HG03103 (cell line): Measurements from ENCODE around the gene CDH4.

ENCODE experiments used
- ATAC-seq: cut with Tn5 transposase; IDR thresholded peaks from one replicate; pipeline ENCODE4 v1.9.1; 2021; ENCODE audit warnings: low read depth; ENCODE audit not compliant: unreplicated experiment

Gene CDH4

DNA sequence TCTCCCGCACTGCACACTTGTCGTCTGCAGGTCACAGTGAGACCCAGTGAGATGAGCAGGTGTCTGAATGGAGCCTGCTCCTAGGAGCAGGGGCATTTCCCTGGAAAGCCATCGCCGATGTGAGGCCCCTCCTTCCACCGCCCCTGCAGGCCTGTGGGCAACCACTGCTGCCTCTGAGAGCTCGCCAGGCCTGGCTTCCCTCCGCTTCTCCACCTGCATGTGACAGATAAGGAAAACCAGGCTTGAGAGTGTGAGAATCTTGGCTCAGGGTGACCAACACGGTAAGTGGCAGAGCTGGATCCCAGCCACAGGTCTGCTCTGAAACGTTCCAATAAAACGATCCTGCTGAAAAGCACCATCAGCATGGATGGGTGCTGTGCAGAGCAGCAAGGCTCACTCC, 332.8 kb downstream of the CDH4 start:
- no peak for ATAC-seq

DNA sequence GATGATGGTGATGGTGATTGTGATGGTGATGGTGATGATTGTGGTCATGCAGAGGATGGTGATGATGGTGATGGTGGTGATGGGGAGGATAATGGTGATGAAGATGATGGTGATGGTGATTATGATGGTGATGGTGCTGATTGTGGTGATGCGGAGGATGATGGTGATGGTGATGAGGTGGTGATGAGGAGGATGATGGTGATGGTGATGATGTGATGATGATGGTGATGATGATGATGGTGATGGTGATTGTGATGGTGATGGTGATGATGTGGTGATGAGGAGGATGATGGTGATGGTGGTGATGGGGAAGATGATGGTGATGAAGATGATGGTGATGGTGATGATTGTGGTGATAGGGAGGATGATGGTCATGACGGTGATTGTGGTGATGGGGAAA, 333.7 kb downstream of the CDH4 start:
- ATAC-seq = no peak

DNA sequence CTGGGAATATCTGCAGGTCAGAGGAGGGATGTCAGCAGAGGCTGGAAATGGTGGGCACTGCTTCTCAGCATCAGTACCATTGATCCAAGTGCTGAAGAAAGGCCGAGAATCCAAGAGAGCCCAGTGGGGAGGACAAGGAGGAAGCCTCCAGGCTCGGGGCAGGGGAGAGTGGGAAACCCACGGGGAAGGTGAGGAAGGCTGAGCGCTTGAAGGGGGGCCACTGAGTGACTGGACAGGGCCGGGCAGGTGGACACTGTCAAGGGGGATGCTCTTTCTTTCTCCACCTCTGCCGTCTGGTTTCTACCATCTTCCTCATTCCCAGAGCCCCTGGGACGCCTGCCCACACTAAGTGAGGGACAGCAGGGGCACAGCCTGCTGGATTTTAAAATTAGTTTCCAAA, 335.0 kb downstream of the CDH4 start:
- no peak for ATAC-seq

DNA sequence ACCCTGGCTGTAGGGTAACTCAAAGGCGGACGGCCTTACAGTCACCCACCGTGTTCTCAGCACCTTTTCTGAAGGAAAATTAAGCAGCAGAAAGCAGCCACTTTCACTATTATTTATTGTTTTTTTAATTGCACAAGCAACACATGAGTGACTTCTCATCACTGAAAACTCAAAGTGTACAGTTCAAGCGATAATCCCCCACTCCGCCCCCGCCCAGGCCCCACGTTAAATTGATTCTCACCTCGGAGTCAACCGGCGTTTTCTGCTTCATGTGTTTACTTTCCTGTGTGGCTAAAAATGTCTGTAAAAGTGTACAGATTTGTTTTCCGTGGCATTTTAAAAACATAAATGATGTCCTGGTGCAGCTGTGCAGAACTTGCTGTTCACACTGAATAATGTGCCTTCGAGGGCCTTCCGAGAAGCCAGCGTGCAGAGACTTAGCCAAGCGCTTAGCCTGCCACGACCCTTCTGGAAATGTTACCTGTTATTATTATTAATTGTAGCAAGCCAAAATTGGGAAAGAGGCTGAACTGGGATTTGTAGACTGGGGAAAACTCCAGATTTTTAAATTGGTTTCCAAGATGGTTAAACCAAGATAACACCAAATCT, 335.7 kb downstream of the CDH4 start:
- no peak for ATAC-seq

DNA sequence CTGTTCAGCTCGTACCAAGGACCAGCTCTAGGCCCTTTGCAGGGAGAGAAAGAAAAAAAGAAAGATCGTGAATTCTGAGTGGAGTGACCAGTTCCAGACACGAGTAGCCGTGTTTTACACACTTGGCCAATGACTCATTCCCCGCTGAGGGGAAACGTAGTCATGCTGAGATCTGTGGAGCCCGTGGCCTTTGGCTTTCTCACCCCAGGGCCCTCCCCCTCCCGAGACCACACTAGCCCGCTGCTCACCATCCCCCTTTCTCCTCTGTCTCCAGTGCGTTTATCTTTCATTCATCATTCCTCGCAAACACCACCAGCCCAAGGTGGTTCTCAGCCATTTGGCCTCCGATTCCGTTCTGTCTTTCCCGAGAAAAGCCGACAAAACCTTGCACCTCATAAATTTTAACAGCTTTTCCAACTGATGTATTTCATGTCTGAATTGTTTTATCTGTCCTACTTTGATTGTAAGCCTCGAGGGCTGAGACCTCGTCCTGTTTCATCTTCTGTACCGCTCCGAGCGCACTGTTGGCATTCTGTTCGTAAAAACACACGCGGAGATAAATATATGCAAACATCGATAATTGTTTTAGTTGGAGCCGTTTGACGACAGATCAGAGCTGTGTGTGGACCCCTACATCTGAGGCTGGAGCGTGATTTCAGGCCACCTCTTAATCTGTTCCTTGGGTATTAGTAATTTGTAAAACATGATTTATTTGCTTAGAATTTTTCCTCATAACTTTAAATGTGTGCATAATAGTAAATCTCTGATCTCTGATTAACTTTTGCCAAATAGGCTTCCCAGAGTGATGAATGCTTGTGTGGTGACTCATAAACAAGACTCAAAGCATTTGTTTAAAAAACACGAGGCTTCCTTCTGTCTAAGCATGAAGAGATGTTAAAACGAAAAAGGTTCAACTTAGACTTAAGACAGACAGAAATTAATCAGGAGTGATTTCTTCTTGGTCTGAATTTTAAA, 336.6 kb downstream of the CDH4 start:
- no peak for ATAC-seq

DNA sequence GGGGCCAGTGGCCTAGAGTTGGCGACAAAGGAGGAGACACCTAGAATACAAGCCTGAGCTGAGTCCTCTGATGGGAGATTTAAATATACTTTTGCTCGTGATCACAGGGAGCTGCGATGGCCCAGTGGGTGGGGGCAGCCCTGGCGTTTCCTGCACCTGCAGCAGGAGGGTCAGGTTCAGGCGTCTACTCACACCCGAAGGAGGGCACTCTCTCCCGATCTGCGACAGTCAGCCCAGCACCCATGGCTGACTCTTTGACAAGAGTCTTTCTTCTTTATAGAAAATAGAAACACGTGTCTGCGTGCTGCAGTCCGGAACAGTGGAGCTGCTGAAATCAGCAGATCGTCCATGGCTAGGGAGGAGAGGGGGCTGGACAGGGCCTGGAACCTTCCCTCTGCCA, 338.2 kb downstream of the CDH4 start:
- no peak for ATAC-seq

DNA sequence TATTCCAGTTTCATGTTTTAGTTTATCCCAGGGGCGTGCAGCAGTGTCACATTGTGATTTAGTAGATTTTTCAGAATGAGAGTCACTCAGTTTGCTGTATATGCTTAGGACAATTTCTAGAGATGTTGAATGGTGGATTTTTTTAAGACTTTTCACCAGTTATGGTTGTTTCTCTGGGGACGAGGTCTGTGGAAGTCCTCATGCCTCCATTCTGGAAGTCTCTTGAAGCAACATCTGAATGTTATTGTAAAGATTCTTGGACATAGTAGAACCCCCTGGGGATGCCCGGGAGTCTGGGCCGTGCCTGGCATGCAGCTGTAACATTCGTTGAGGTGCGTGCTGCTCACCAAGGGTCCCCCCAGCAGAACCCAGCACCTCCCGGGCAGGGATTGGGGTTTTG, 341.5 kb downstream of the CDH4 start:
- no peak for ATAC-seq

DNA sequence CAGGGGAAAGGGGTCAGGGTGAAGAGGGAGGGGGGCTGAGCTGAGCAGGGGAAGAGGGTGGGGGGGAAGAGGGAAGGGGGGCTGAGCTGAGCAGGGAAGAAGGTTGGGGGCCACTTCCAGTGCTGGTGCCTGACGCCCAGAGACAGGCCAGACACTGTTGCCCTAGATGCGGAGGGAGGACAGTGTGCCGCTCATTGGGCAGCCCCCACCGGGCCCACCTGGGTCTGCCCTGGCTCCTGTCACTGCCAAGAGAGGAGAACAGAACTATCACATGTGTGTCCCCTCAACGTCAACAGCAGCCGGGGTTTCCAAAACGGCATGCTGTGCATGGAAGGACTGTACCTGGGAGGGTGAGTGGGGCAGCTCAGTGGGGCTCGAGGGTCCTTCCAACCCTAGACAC, 342.1 kb downstream of the CDH4 start:
- ATAC-seq = no peak

DNA sequence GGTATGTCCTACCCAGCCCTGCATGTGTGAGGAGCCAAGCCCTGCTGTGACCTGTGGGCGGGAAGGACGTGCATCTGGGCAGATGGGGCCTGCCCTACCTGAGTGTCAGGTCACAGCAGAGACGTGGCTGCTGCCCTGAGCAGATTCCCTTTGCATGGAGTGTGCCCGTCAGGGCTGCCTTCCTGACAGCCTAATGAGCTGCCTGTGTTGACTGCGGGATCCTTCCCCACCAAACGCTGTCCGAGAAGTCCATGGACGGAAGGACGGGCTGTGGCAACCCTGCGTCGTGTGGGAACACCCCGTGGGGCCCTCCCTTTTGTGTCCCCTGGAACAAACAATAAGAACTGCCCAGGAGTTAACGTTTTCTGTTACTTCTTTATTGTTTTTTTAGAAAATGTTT, 343.2 kb downstream of the CDH4 start:
- ATAC-seq = no peak

DNA sequence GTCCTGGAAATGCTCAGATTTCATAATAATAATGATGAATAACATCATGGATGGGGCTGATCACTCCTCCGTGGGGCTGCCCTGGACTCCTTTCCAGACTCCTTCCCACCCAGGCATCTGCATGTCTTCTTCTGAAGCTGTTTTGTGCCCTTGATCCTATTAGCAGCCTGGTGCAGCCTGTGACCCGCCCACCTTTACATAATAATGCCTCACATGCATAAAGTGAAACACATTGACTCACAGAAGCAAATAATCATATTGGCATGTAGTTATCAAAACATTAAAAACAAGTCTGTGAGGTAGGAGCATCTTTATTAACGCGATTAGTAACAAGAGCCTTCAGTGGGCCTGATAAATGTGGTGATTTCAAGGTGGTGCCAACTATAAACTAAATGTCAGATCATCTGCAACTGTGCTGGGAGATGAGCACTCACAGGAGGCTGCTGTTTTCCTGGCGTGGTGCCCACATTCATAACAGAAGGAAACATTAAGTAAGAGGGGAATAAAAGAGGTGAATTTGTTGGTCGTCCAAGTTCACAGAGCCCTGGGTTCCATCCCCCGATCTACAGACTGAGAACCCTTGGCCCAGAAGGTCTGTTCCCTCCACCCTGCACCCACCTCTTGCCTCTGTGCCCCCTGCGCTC, 344.7 kb downstream of the CDH4 start:
- no peak for ATAC-seq

DNA sequence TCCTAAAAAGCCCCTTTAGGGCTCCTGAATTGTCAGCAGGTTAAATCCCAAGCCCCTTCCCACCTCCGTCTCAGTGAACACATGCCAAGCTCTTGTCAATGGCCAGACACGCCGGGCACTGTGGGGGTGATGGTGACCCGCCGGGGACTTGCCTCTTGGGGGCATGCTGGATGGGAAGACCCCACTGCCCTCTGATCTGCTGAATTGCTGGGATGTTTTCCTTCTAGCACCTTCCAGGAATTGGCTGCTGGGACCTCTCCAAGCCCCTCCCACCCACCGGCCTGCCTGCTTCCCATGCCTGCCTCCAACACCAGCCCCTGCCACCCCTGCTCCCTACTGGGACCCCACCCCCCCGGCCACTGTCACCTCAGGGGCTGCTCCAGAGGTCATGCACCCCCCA, 345.9 kb downstream of the CDH4 start:
- ATAC-seq = no peak

DNA sequence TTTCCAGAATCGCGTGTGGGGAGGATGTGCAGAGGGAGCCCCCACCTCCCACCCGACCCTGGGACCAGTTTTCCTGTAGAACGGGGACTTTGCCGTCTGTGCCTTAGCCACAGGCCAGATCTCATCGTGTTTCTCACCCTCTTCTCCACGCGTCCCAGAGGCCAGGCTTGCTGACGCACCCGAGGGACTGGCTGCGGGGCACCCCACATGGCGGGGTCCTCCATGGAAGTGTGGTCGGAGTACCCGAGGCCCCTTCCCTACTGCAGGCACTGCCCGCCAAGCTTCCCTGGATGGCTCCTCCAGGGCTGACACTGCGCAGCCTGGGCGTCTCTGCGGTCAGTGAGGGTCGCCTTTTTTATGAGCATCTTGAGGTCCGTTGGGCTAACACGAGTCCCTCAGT, 346.5 kb downstream of the CDH4 start:
- ATAC-seq = no peak

DNA sequence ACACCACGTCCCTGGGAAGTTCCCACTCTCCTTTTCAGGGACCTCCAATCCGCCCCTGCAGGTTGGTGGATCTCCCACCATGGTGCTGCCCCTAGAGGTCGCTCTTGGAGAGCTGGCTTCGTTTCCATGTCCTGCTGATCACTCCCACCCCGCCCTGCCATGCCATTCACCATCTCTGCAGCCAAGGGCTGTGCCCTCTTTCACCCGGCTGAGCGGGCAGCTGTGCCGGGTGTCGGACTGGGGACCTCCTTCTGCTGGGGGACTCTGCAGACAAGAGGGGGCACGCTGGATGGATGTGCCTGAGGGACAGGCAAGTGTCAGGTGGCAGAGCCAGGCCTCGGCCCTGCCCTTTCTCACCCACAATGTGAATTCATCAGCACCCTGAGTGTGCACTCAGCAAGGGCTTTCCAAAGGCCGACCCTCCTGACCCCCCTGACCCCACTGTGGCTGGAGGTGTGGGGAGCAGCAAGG, 347.0 kb downstream of the CDH4 start:
- ATAC-seq = no peak

DNA sequence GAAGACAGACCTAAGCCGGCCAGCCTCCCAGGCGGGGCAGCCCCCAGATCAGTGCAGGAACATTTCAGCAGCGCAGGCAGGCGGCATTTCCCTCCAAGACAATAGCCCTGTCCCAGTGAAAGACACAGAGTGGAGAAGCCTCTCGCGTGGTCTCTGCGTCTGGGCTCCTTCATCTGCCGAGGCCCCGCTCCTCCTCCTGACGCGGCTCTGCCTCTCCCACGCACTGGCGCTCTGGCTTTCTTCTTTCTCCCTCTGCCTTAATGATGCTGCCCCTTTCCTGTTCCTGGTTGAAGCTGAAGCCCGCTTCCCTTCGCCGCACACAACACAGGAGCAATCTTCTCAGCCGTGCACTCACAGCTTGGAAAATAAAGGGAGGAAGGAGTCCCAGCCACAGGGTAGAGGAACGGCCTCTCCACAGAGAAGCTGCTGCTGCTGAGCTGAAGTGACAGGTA, 347.5 kb downstream of the CDH4 start:
- no peak for ATAC-seq

DNA sequence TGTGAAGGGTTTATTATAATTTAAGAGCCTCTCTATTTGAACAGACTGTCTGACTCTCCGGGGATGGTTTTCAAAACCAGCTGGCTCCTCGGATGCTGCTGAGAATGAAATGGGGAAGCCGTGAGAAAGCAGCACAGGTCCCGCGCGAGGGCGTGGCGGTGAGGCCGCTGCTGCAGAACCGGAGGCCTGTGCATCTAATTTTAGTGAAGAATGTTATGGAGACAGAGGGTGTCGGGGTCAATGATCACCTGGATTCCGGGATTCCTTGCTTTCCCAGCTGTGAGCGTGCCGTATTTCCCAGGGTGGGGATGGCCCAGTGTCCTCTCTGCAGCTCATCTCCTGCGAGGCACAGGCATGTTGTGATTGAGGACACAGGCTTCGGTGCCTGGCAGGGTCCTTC, 348.0 kb downstream of the CDH4 start:
- no peak for ATAC-seq

DNA sequence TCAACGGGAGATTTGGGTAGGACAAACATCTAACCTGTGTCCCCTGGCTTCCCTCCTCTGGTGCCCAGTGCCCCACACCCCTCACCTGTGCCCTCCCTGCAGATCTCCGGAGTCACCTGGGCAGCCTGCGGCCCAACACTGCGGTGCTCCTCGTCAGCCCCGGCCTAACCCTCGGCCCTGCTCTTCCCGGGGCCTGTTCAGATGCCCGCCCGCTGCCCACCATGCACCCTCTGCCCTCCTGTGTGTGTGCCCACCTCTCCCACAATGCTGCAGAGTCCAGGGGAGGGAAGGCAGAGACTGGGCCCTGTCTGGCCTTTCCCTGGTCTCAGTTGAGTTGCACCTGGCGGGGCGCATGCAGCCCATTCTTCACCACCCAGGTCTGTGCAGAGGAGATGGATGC, 349.3 kb downstream of the CDH4 start:
- no peak for ATAC-seq

DNA sequence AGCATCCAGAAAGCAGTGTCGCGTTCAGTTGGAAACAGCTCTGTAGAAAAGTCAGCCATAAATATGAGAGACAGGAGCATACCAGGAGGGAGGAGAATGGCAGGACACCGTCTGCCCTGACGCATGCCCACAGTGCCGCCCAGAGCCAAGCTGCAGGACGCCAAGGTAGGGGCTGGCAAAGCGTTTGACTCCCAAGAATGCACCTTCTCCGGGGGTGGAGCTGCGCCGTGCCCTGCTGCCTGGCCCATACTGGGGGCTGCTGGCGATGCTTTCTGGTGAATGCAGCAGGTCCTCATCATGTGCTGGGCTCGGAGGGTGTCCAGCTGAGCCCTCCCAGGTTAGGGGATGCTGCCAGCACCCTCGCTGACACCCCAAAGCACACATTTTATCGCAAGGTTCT, 349.8 kb downstream of the CDH4 start:
- no peak for ATAC-seq

DNA sequence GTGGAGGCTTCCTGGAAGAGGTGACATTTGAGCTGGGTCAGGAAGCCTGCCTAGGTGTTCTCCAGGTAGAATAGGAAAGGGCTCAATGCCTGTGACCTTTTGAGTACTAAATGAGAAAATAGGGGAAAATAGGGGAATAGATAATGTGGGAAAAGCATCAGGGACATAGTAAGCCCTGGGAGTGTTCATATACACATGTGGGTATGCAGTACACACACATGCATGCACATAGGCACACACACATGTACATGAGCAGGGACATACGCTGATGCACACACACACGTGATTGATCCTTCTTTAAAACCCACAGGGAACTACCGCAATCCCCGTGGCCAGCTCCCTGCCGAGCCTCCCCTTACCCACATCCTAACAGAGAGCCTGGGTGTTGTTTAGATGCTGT, 351.7 kb downstream of the CDH4 start:
- no peak for ATAC-seq

DNA sequence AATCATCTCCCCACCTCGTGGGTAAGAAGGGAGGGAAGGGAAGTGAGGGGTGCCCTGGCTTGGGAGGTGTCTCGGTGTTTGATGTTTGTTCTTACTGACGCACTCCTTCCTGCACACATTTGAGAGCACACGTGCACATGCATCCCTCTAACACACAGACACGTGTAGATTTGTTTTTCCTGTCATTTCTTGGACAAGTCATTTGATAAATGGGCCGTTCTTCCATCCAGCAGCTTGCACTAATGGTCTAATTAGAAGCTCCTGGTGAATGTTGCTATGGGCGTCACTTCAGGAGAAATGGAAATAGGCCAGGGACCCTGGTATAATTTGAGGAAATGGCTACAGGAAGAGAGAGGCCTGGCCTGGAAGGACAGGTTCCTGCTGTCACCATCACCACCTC, 352.5 kb downstream of the CDH4 start:
- no peak for ATAC-seq

DNA sequence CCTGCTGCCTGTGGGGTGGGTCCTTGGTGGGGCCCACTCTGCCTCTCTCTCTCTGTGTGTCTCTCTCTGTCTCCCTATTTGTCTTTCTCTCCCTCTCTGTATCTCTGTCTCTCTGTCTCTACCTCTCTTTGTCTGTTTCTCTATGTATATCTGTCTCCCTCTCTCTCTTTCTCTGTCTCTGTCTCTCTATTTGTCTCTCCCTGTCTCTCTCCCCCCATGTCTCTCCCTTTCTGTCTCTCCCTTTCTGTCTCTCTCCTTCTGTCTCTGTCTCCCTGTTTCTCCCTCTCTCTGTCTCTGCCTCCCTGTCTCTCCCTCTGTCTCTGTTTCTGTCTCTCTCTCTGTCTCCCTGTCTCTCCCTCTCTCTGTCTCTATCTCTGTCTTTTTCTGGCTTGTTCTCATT, 353.2 kb downstream of the CDH4 start:
- ATAC-seq = no peak

DNA sequence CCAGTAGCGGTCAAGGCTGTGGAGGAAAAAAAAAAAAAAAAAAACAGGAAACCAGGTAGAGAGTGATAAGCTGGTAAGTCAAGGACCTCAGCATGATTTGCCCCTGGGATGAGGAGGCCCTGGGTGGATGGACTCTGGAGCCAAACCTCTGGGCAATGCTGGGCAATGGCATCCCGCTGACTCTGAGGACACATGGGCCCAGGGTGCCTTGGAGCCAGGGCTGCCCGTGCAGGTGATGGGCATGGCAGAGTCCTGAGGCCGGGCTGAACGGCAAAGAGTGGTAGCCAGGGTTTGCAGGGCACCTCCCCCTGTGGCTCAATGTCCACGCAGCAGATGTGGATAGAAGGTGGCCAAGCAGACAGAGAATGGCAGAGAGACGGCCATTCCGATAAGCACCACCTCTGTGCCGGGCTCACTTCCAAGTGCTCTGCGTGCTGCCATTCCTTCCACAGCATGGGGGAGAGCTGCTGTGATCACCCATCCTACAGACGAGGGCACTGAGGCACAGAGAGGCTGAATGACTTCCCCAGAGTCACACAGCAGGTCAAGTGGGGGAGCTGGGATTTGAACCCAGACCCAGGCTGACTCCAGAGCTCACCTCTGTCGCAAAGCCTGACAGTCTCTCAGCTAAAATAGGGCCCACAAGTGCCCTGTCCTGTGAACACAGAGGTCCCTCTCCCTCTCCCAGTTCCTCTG, 353.9 kb downstream of the CDH4 start:
- no peak for ATAC-seq
